Esophagus muscularis mucosa (tissue), 3 donors: ENCODE data around the gene MORC3.

Source experiments
- CTCF ChIP-seq, 3 experiments: fragments of 200-600 bp in 2 of 3; fragments of 450-650 bp in 1 of 3; sonication (generic) in 2 of 3; IDR thresholded peaks; one replicate each; pipeline ENCODE4 v1.5.1; 2017 to 2019; ENCODE audit warnings: antibody characterized with exemption in 3 of 3, mild to moderate bottlenecking in 2 of 3, moderate library complexity in 1 of 3
- POLR2AphosphoS5 ChIP-seq, 2 donors: sonication (generic); formaldehyde crosslinking; IDR thresholded peaks; one replicate each; pipeline ENCODE4 v1.6.1; 2017; ENCODE audit warnings: antibody characterized with exemption in 2 of 2

- no peak for TF ChIP-seq CTCF (IDR thresholded peaks at IDR 0.05)
- TF ChIP-seq POLR2AphosphoS5 (IDR thresholded peaks at IDR 0.05) = no peak
Measured at GRCh38 chr21:36297406-36297937, 22.5 kb upstream of the MORC3 start.
